Caco-2 (cell line): ENCODE data around the gene CA12. TPM values are rescaled to one million over a fixed set of nuclear protein-coding genes. Genes with fewer than 3 reads are reported as not detected.

Experiments
- BruUV-seq: library from RNA; stranded (reverse); fragments of 400-500 nt; replicated peaks from 2 replicates; lab custom pipeline; 2021; lab: Mats Ljungman, UMichigan
- CTCF ChIA-PET: fragments of 300-600 bp; sonication (Branson Sonifier 250); formaldehyde crosslinking; loops from one replicate; lab custom pipeline; 2022; ENCODE audit warnings: antibody characterized with exemption; lab: Charles Lee
- POLR2A ChIA-PET: fragments of 300-600 bp; sonication (Branson Sonifier 250); formaldehyde crosslinking; loops from one replicate; lab custom pipeline; 2022; ENCODE audit warnings: antibody characterized with exemption; lab: Charles Lee
- DNase-seq, 2 experiments: peaks; one replicate each; pipeline versions ENCODE4 v3.0.0 to v3.0.0-alpha.2; 2020 to 2022
- H3K27me3 ChIP-seq: replicated peaks from 2 replicates; pipeline ENCODE4 v1.6.0; 2011; ENCODE audit warnings: low read length; ENCODE audit not compliant: control insufficient read depth, insufficient read depth
- H3K36me3 ChIP-seq: 2 replicates; pipeline ENCODE4 v1.5.1; 2011; ENCODE audit warnings: low read length; ENCODE audit not compliant: control insufficient read depth, insufficient read depth
- H3K4me1 ChIP-seq: fragments of 250-450 bp; sonication (Bioruptor Pico); 2 replicates; pipeline ENCODE4 v1.5.1; 2020; ENCODE audit warnings: mild to moderate bottlenecking
- H3K4me3 ChIP-seq: 2 replicates; pipeline ENCODE4 v1.5.1; 2011; ENCODE audit warnings: low read depth, mild to moderate bottlenecking, control low read depth, low read length
- H3K9me3 ChIP-seq: fragments of 250-450 bp; sonication (Bioruptor Pico); 2 replicates; pipeline ENCODE4 v1.5.1; 2020; ENCODE audit warnings: mild to moderate bottlenecking, moderate library complexity
- H3K27ac Mint-ChIP-seq: one replicate; pipeline ENCODE4 v1.8.0; 2022; ENCODE audit warnings: mixed read lengths; ENCODE audit not compliant: unreplicated experiment
- H3K27me3 Mint-ChIP-seq: one replicate; pipeline ENCODE4 v1.8.0; 2022; ENCODE audit warnings: mixed read lengths; ENCODE audit not compliant: insufficient read depth, unreplicated experiment
- H3K36me3 Mint-ChIP-seq: one replicate; pipeline ENCODE4 v1.8.0; 2022; ENCODE audit warnings: mild to moderate bottlenecking, mixed read lengths; ENCODE audit not compliant: insufficient read depth, unreplicated experiment
- H3K4me1 Mint-ChIP-seq: one replicate; pipeline ENCODE4 v1.8.0; 2022; ENCODE audit warnings: low read depth, mixed read lengths; ENCODE audit not compliant: unreplicated experiment
- H3K4me3 Mint-ChIP-seq: one replicate; pipeline ENCODE4 v1.8.0; 2022; ENCODE audit warnings: mild to moderate bottlenecking, moderate library complexity, mixed read lengths; ENCODE audit not compliant: unreplicated experiment
- H3K9me3 Mint-ChIP-seq: one replicate; pipeline ENCODE4 v1.8.0; 2022; ENCODE audit warnings: mixed read lengths; ENCODE audit not compliant: unreplicated experiment
- CTCF ChIP-seq, 2 experiments: fragments of 200-600 bp in 1 of 2; IDR thresholded peaks; 1 replicate in 1 of 2; 2 replicates in 1 of 2; pipeline versions ENCODE4 v1.5.1 to v1.8.0; 2011 to 2022; ENCODE audit warnings: antibody characterized with exemption in 1 of 2, control low read depth in 1 of 2, inconsistent platforms in 1 of 2, low read depth in 1 of 2, low read length in 1 of 2, mild to moderate bottlenecking in 1 of 2, moderate library complexity in 1 of 2; ENCODE audit not compliant: insufficient read depth in 1 of 2, severe bottlenecking in 1 of 2, unreplicated experiment in 1 of 2
- intact Hi-C: fragments of 100-400 bp; cut with micrococcal nuclease; formaldehyde crosslinking; loops from one replicate; pipeline ENCODE4 v1.10.0; 2022; ENCODE audit not compliant: unreplicated experiment
- total RNA-seq: library from RNA; stranded (reverse); gene quantifications from 2 replicates; pipeline ENCODE4 v1.2.3, GENCODE V29; 2022

CA12 gene
- total RNA-seq, 1 experiment from 2014 or later: 1.0 TPM

GRCh38 chr15:63380808-63381282 is 801 bp downstream of the CA12 start:
- Histone ChIP-seq H3K4me3 (peak overlapping the region; percentile 50), H3K36me3 (no peaks in the 10 kb centered on the region), H3K9me3 (no peaks in the 10 kb centered on the region), H3K4me1 (no peaks in the 10 kb centered on the region), H3K27me3 (no peaks in the 10 kb centered on the region)
- BruUV-seq: TSS peak; percentile 36
- TF ChIP-seq CTCF (IDR thresholded peaks at IDR 0.05; ENCODE audit: insufficient read depth in 1 of 2, low read depth in 1 of 2, low read length in 1 of 2, severe bottlenecking in 1 of 2, unreplicated experiment in 1 of 2): no peak
- H3K27me3 Mint-ChIP-seq: peaks cover 3% of the 10 kb centered on the region
- POLR2A ChIA-PET: no interaction called here
- intact Hi-C loops: no loop called here
- H3K4me1 Mint-ChIP-seq: peaks cover 17% of the 10 kb centered on the region
- H3K4me3 Mint-ChIP-seq: peak overlapping the region; percentile 72
- CTCF ChIA-PET: no interaction called here
- no peak for DNase-seq
- H3K36me3 Mint-ChIP-seq: peaks cover 6% of the 10 kb centered on the region
- no peak overlapping the region for H3K27ac Mint-ChIP-seq
- H3K9me3 Mint-ChIP-seq: no peaks in the 10 kb centered on the region

GRCh38 chr15:63380151-63380807 is 1.4 kb downstream of the CA12 start:
- ChIA-PET CTCF (interaction anchor here (0.5 kb wide), 1 partner anchor 87 kb away, joined by 5 read pairs; no protein-coding TSS in a partner anchor), POLR2A (no interaction called here)
- no peak overlapping the region for H3K4me3 Mint-ChIP-seq
- H3K36me3 ChIP-seq: no peaks in the 10 kb centered on the region
- no peak for TF ChIP-seq CTCF (IDR thresholded peaks at IDR 0.05; ENCODE audit: insufficient read depth in 1 of 2, low read depth in 1 of 2, low read length in 1 of 2, severe bottlenecking in 1 of 2, unreplicated experiment in 1 of 2)
- no peaks in the 10 kb centered on the region for H3K4me1 ChIP-seq
- intact Hi-C loops: no loop called here
- H3K4me1 Mint-ChIP-seq: peaks cover 17% of the 10 kb centered on the region
- no peaks in the 10 kb centered on the region for H3K9me3 ChIP-seq
- BruUV-seq: no TSS peak
- H3K27ac Mint-ChIP-seq: no peak overlapping the region
- no peaks in the 10 kb centered on the region for H3K9me3 Mint-ChIP-seq
- no peak for DNase-seq
- H3K36me3 Mint-ChIP-seq: peaks cover 6% of the 10 kb centered on the region
- H3K27me3 ChIP-seq: no peaks in the 10 kb centered on the region
- H3K4me3 ChIP-seq: no peak overlapping the region
- peaks cover 3% of the 10 kb centered on the region for H3K27me3 Mint-ChIP-seq

GRCh38 chr15:63379492-63380150 is 2.0 kb downstream of the CA12 start:
- Mint-ChIP-seq H3K36me3 (peaks cover 6% of the 10 kb centered on the region), H3K4me3 (no peak overlapping the region), H3K9me3 (no peaks in the 10 kb centered on the region), H3K27ac (no peak overlapping the region), H3K27me3 (peaks cover 3% of the 10 kb centered on the region), H3K4me1 (peaks cover 17% of the 10 kb centered on the region)
- Histone ChIP-seq H3K4me1 (no peaks in the 10 kb centered on the region), H3K4me3 (no peak overlapping the region), H3K9me3 (no peaks in the 10 kb centered on the region), H3K27me3 (no peaks in the 10 kb centered on the region), H3K36me3 (no peaks in the 10 kb centered on the region)
- no peak for TF ChIP-seq CTCF (IDR thresholded peaks at IDR 0.05; ENCODE audit: insufficient read depth in 1 of 2, low read depth in 1 of 2, low read length in 1 of 2, severe bottlenecking in 1 of 2, unreplicated experiment in 1 of 2)
- POLR2A ChIA-PET: no interaction called here
- BruUV-seq: no TSS peak
- CTCF ChIA-PET: no interaction called here
- DNase-seq: no peak
- intact Hi-C loops: no loop called here
